A549 (cell line): ENCODE data around the gene NXN. TPM values are rescaled to one million over a fixed set of nuclear protein-coding genes. Genes with fewer than 3 reads are reported as not detected.
A peak's percentile ranks its signal among the peaks of the same experiment; 100 is the strongest.

Experiments used
- ATAC-seq, 2 experiments: fragments of 200-7000 bp in 1 of 2; fragments of >200 bp in 1 of 2; cut with Nextera tagmentation in 1 of 2; cut with Tn5 transposase in 1 of 2; 3 replicates each; pipeline versions ENCODE4 v1.8.0 to v1.9.1; 2018 to 2020; ENCODE audit warnings: mild to moderate bottlenecking in 1 of 2, moderate library complexity in 1 of 2
- CTCF ChIA-PET: fragments of 300-600 bp; sonication (Branson Sonifier 250); formaldehyde crosslinking; extraction: SDS; loops from one replicate; lab custom pipeline; 2021; ENCODE audit warnings: antibody characterized with exemption, inconsistent platforms; lab: Yijun Ruan, JAX
- POLR2A ChIA-PET: fragments of 350-600 bp; formaldehyde crosslinking; extraction: SDS; loops from one replicate; lab custom pipeline; 2021; ENCODE audit warnings: antibody characterized with exemption, inconsistent platforms; lab: Yijun Ruan, JAX
- DNase-seq, 2 experiments: peaks; one replicate each; pipeline versions ENCODE4 v3.0.0 to v3.0.0-alpha.2; 2011 to 2016; ENCODE audit warnings: low read depth in 1 of 2, low spot score in 1 of 2
- FAIRE-seq: peaks from 2 replicates; lab custom pipeline; 2011; peaks lifted over from hg19 to GRCh38; lab: Jason Lieb, UNC
- H3K27ac ChIP-seq, 2 experiments: fragments of >200 bp; sonication (Bioruptor Twin); formaldehyde crosslinking; 3 replicates each; pipeline ENCODE4 v1.5.1; 2016 to 2017
- H3K4me1 ChIP-seq: fragments of >200 bp; sonication (Bioruptor Twin); formaldehyde crosslinking; 3 replicates; pipeline ENCODE4 v1.6.1; 2016
- H3K4me2 ChIP-seq: fragments of >200 bp; sonication (Bioruptor Twin); formaldehyde crosslinking; 3 replicates; pipeline ENCODE4 v1.6.1; 2016
- H3K4me3 ChIP-seq: fragments of >200 bp; sonication (Bioruptor Twin); formaldehyde crosslinking; 3 replicates; pipeline ENCODE4 v1.5.1; 2016
- H3K9me3 ChIP-seq: fragments of >200 bp; sonication (Bioruptor Twin); formaldehyde crosslinking; 3 replicates; pipeline ENCODE4 v1.6.1; 2016
- BCL3 ChIP-seq: fragments of >200 bp; sonication (Bioruptor Twin); formaldehyde crosslinking; IDR thresholded peaks from 3 replicates; pipeline ENCODE4 v1.6.1; 2016
- CEBPB ChIP-seq, 2 experiments: fragments of >200 bp in 1 of 2; sonication (Bioruptor Twin) in 1 of 2; formaldehyde crosslinking in 1 of 2; IDR thresholded peaks; 2 replicates each; pipeline ENCODE4 v1.6.1; 2012 to 2016
- E2F6 ChIP-seq: IDR thresholded peaks from 2 replicates; pipeline ENCODE4 v1.6.1; 2012; ENCODE audit warnings: low read depth, borderline replicate concordance
- EP300 ChIP-seq, 2 experiments: fragments of >200 bp; sonication (Bioruptor Twin); formaldehyde crosslinking; IDR thresholded peaks; 2 replicates in 1 of 2; 3 replicates in 1 of 2; pipeline ENCODE4 v1.6.1; 2016 to 2017
- FOSL2 ChIP-seq, 2 experiments: fragments of 450-650 bp in 1 of 2; fragments of >200 bp in 1 of 2; sonication (Bioruptor Twin) in 1 of 2; formaldehyde crosslinking; IDR thresholded peaks; 2 replicates each; pipeline versions ENCODE4 v1.5.0 to v1.6.1; 2016 to 2020; ENCODE audit warnings: mild to moderate bottlenecking in 1 of 2, moderate library complexity in 1 of 2
- GATA3 ChIP-seq: IDR thresholded peaks from 2 replicates; pipeline ENCODE4 v1.6.1; 2012; ENCODE audit warnings: borderline replicate concordance
- HES2 ChIP-seq: fragments of >200 bp; sonication (Bioruptor Twin); formaldehyde crosslinking; IDR thresholded peaks from 2 replicates; pipeline ENCODE4 v1.6.1; 2016
- JUN ChIP-seq, 2 experiments: fragments of >200 bp; sonication (Bioruptor Twin); formaldehyde crosslinking; IDR thresholded peaks; 2 replicates in 1 of 2; 3 replicates in 1 of 2; pipeline ENCODE4 v1.6.1; 2016 to 2017
- JUNB ChIP-seq: fragments of >200 bp; sonication (Bioruptor Twin); formaldehyde crosslinking; IDR thresholded peaks from 2 replicates; pipeline ENCODE4 v1.6.1; 2016
- MAX ChIP-seq: IDR thresholded peaks from 2 replicates; pipeline ENCODE4 v1.6.1; 2012
- PBX3 ChIP-seq: IDR thresholded peaks from 2 replicates; pipeline ENCODE4 v1.6.1; 2012
- POLR2AphosphoS2 ChIP-seq: conservative IDR thresholded peaks from 2 replicates; pipeline ENCODE4 v1.6.1; 2012; ENCODE audit warnings: low read length, improper control_type of control experiment, inconsistent platforms
- RAD21 ChIP-seq, 2 experiments: fragments of >200 bp in 1 of 2; sonication (Bioruptor Twin) in 1 of 2; formaldehyde crosslinking in 1 of 2; IDR thresholded peaks in 1 of 2; conservative IDR thresholded peaks in 1 of 2; 2 replicates in 1 of 2; 3 replicates in 1 of 2; pipeline ENCODE4 v1.6.1; 2012 to 2018; ENCODE audit warnings: inconsistent platforms in 1 of 2
- RFX5 ChIP-seq: fragments of 450-650 bp; IDR thresholded peaks from 2 replicates; pipeline ENCODE4 v1.7.1; 2014; ENCODE audit warnings: antibody characterized with exemption, mild to moderate bottlenecking, moderate library complexity
- SMC3 ChIP-seq: fragments of >200 bp; sonication (Bioruptor Twin); formaldehyde crosslinking; IDR thresholded peaks from 3 replicates; pipeline ENCODE4 v1.6.1; 2018; ENCODE audit warnings: inconsistent platforms
- SREBF2 ChIP-seq: fragments of 450-650 bp; IDR thresholded peaks from 2 replicates; pipeline ENCODE4 v1.6.1; 2014; ENCODE audit warnings: mild to moderate bottlenecking, moderate library complexity
- TFCP2L1 ChIP-seq: fragments of 250-450 bp; sonication (Bioruptor Pico); IDR thresholded peaks from 2 replicates; pipeline ENCODE4 v1.5.0; 2021; ENCODE audit warnings: mild to moderate bottlenecking
- WGBS: methylation state at CpG from one replicate; pipeline ENCODE4 v1.1.6; 2017; ENCODE audit errors: missing lambda C conversion rate; 5-methylcytosine and 5-hydroxymethylcytosine counted together
- polyA plus RNA-seq, 4 experiments: library from polyadenylated mRNA; depleted of rRNA in 3 of 4; stranded (reverse); fragments of >200 nt; fragmentation: RNase III in 1 of 4; extraction: RNeasy Plus Mini Kit Qiagen cat#74134 plus additional on column Dnase treatment in 1 of 4; gene quantifications; 2 replicates in 3 of 4; 3 replicates in 1 of 4; pipeline ENCODE4 v1.2.3, GENCODE V29; 2011 to 2017
- TF ChIP-seq, protein P1 (sequence below): fragments of >200 bp; sonication (Bioruptor Twin); formaldehyde crosslinking; IDR thresholded peaks from 3 replicates; pipeline ENCODE4 v1.5.1; 2016

Gene NXN
- polyA plus RNA-seq, 2 of the 4 experiments (the other 2 are of a cell fraction), result 24.6 to 31.1 TPM

- H3K27ac ChIP-seq, result peak overlapping the region in 1 of 2 experiments; percentile 84; a peak in 4 of 6 replicates
Observed at GRCh38 chr17:935485-935884, 44.1 kb downstream of the NXN start.

DNA sequence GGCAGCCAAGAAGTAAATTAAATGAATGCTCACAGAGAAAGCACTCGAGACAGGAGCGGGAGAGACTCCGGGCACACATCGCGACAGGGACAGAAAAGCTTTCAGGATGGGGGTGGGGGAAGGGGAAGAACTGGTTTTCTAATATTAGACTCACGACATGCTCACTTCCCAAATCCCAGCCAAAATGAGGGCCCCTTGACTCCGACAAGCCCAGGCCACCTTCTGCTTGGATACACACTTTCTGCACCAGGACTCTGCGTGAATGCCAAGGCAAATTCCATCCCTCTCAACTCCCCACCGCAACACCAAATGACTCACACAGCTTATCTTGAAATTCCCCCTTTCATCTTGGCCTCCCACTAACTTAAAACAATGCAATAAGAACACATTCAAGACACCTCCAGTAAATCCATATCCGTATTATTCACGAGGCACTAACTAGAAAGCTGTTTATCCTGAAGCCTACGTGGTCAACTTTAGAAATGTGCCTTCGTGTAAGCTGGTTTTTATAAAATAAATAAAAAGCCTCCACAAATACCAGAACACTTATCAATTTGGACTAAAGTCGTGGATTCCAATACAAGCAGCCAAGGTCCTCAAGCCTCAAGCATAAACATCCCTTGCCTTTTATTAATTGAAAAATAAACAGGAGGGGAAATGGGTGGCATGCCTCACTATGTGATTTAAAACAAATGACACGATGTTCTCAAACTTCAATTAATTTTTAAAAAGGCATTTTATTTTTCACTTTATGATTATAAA is 46.1 kb downstream of the NXN start:
- CTCF ChIA-PET, result interaction anchor here (0.9 to 5.8 kb wide), 6 partner anchors 11 to 142 kb away, joined by 3 to 25 read pairs (median 4); partner anchors contain the start of gene NXN

More at GRCh38 chr17:935485-935884, 44.1 kb downstream of the NXN start:
- Histone ChIP-seq H3K4me2 (no peak overlapping the region), H3K4me1 (peaks cover 49% of the 10 kb centered on the region), H3K4me3 (no peak overlapping the region), H3K9me3 (no peaks in the 10 kb centered on the region)
- 83% methylated on average over 11 of the region's 11 CpGs for WGBS
- ATAC-seq (no peak), DNase-seq (no peak), FAIRE-seq (no peak)
- CTCF ChIA-PET, result interaction anchor here (0.7 to 5.8 kb wide), 8 partner anchors 9 to 173 kb away, joined by 3 to 25 read pairs (median 4); partner anchors contain the start of gene NXN
- POLR2A ChIA-PET, result interaction anchor here (1.0 kb wide), 1 partner anchor 16 kb away, joined by 3 read pairs; no protein-coding TSS in a partner anchor
- TF ChIP-seq JUNB, result no peak
- no peak for TF ChIP-seq RFX5
- TF ChIP-seq, protein P1, sequence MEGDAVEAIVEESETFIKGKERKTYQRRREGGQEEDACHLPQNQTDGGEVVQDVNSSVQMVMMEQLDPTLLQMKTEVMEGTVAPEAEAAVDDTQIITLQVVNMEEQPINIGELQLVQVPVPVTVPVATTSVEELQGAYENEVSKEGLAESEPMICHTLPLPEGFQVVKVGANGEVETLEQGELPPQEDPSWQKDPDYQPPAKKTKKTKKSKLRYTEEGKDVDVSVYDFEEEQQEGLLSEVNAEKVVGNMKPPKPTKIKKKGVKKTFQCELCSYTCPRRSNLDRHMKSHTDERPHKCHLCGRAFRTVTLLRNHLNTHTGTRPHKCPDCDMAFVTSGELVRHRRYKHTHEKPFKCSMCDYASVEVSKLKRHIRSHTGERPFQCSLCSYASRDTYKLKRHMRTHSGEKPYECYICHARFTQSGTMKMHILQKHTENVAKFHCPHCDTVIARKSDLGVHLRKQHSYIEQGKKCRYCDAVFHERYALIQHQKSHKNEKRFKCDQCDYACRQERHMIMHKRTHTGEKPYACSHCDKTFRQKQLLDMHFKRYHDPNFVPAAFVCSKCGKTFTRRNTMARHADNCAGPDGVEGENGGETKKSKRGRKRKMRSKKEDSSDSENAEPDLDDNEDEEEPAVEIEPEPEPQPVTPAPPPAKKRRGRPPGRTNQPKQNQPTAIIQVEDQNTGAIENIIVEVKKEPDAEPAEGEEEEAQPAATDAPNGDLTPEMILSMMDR, result no peak
- TF ChIP-seq POLR2AphosphoS2, result no peak
- no peak for TF ChIP-seq SREBF2
- no peak for TF ChIP-seq E2F6

More for the DNA sequence above, 46.1 kb downstream of the NXN start:
- POLR2A ChIA-PET, result interaction anchor here (0.6 to 1.5 kb wide), 3 partner anchors 18 to 182 kb away, joined by 3 to 7 read pairs (median 4); partner anchors contain the start of gene NXN
- WGBS, result 10% methylated on average over 15 of the region's 15 CpGs
- Histone ChIP-seq H3K27ac (peak overlapping the region; percentile 74 to 84), H3K4me2 (peak overlapping the region; percentile 66)
- TF ChIP-seq E2F6 (no peak), FOSL2 (IDR thresholded peaks at IDR 0.05) (peak; percentile 94), FOSL2 (CRISPR knock-in tag; IDR thresholded peaks at IDR 0.05) (peak; percentile 96), CEBPB (IDR thresholded peaks at IDR 0.05) (peak; percentile 69 to 88), TFCP2L1 (CRISPR knock-in tag) (no peak), POLR2AphosphoS2 (no peak), JUN (IDR thresholded peaks at IDR 0.05) (peak; percentile 92 to 99), RAD21 (conservative IDR thresholded peaks at IDR 0.05 in 1 of 2, IDR thresholded peaks at IDR 0.05 in 1 of 2) (peak in 1 of 2 experiments; percentile 46; a peak in 1 of 5 replicates), SMC3 (peak; percentile 35), EP300 (IDR thresholded peaks at IDR 0.05) (peak; percentile 85 to 96), JUNB (peak; percentile 95), BCL3 (peak; percentile 91; the same call in 2 of the 3 replicates), GATA3 (peak; percentile 99), HES2 (0 out of 2 replicates have a peak, but pooled peaks have one; percentile 53), MAX (peak; percentile 87), PBX3 (no peak)
- TF ChIP-seq, all 56 proteins: peak for 11
- ATAC-seq, result peak; percentile 93
- peak; percentile 89 to 97 for DNase-seq
- Histone ChIP-seq H3K4me3 (no peak overlapping the region), H3K4me1 (peaks cover 69% of the 10 kb centered on the region), H3K9me3 (no peaks in the 10 kb centered on the region)
- peak; percentile 99 for FAIRE-seq
